Gastroesophageal sphincter (tissue), 4 donors: ENCODE data around the gene PDXK. TPM values are rescaled to one million over a fixed set of nuclear protein-coding genes. Genes with fewer than 3 reads are reported as not detected.

Experiments used
- ATAC-seq: fragments of 150-250 bp; one replicate; pipeline ENCODE4 v1.9.1; 2016; ENCODE audit warnings: mild to moderate bottlenecking, moderate library complexity
- H3K27ac ChIP-seq, 4 donors: fragments of 200-600 bp; sonication (generic) in 3 of 4; 1 replicate in 3 of 4; 2 replicates in 1 of 4; pipeline ENCODE4 v1.5.1; 2016 to 2019
- H3K27me3 ChIP-seq: fragments of 200-600 bp; sonication (generic); one replicate; pipeline ENCODE4 v1.5.1; 2019
- H3K36me3 ChIP-seq, 2 donors: fragments of 200-600 bp; sonication (generic); one replicate each; pipeline ENCODE4 v1.5.1; 2019; ENCODE audit warnings: control low read depth in 1 of 2
- H3K4me1 ChIP-seq, 3 donors: fragments of 200-600 bp; sonication (generic); 1 replicate in 2 of 3; 2 replicates in 1 of 3; pipeline ENCODE4 v1.5.1; 2016 to 2019; ENCODE audit warnings: control low read depth in 2 of 3
- H3K4me3 ChIP-seq, 2 donors: fragments of 200-600 bp; sonication (generic); one replicate each; pipeline ENCODE4 v1.5.1; 2019; ENCODE audit warnings: mild to moderate bottlenecking in 1 of 2, moderate library complexity in 1 of 2
- H3K9me3 ChIP-seq, 3 donors: fragments of 200-600 bp; sonication (generic); one replicate each; pipeline ENCODE4 v1.5.1; 2017 to 2019; ENCODE audit warnings: control low read depth in 2 of 3
- EP300 ChIP-seq: sonication (generic); formaldehyde crosslinking; IDR thresholded peaks from one replicate; pipeline ENCODE4 v1.6.1; 2017; ENCODE audit warnings: antibody characterized with exemption, mild to moderate bottlenecking
- POLR2A ChIP-seq, 2 donors: fragments of 450-650 bp; IDR thresholded peaks; one replicate each; pipeline ENCODE4 v1.6.1; 2017; ENCODE audit warnings: antibody characterized with exemption in 2 of 2, mild to moderate bottlenecking in 2 of 2, moderate library complexity in 1 of 2
- POLR2AphosphoS5 ChIP-seq: sonication (generic); formaldehyde crosslinking; IDR thresholded peaks from one replicate; pipeline ENCODE4 v1.6.1; 2017; ENCODE audit warnings: antibody characterized with exemption
- WGBS, 2 donors: methylation state at CpG; one replicate each; pipeline ENCODE4 v1.1.5; 2018; ENCODE audit warnings: low coverage in 1 of 2; 5-methylcytosine and 5-hydroxymethylcytosine counted together
- total RNA-seq, 4 donors: library from RNA; depleted of rRNA; stranded (reverse); fragments of >200 nt; gene quantifications; one replicate each; pipeline ENCODE4 v1.1.0, GENCODE V29; 2016
- TF ChIP-seq, protein P1 (sequence below), 4 experiments: fragments of 200-600 bp in 2 of 4; fragments of 450-650 bp in 2 of 4; sonication (generic) in 1 of 4; IDR thresholded peaks; one replicate each; pipeline ENCODE4 v1.5.1; 2017 to 2019; ENCODE audit warnings: antibody characterized with exemption in 4 of 4, mild to moderate bottlenecking in 2 of 4, moderate library complexity in 2 of 4

PDXK gene
- total RNA-seq, 4 donors from 2014 or later = 24.4 to 42.2 (median 33.0) TPM

DNA sequence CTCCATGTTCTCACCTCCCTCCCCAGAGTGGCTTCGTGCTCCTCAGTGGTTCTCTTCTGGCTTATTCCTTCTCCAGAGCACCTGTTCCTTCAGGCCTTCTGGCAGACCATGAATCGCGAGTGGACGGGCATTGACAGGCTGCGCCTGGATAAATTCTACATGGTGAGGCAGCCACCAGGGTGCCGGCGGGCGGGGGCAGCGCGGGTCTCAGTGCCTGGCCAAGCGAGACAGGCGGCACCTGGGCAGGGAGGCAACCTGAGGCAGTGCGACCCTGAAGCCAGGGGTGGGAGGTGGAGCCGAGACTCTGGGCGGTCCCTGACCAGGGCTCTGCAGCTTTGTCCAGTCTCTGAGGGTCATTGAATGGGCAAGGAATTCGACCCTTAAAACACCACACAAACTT, 74.3 kb downstream of the PDXK start:
- no peak for ATAC-seq

DNA sequence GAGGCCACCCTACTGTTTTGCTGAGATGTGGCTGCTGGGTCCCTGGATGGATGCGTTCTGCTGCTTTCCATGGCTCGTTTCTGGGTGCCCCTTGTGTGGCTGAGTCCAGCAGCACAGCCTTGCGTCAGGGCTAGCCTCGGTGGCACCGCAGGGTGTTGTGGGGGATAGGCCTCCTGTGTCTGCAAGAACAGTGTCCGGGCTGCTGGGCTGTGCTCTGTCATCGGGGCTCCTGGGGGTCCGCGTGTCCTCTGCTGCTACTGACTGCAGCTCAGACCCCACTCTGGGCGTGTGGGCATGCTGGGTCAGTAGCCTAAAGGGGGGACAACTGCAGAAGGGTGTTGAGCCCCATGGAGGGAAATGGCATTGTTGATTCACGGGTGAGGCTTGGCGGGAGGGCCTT, 75.4 kb downstream of the PDXK start:
- Histone ChIP-seq H3K4me3 (no peak overlapping the region), H3K36me3 (peaks cover 0 to 81% of the 10 kb centered on the region in 2 donors), H3K27ac (no peak overlapping the region), H3K9me3 (no peaks in the 10 kb centered on the region), H3K27me3 (no peaks in the 10 kb centered on the region), H3K4me1 (peaks cover 2 to 21% (median 7%) of the 10 kb centered on the region in 3 donors)
- no peak for ATAC-seq
- TF ChIP-seq POLR2AphosphoS5 (no peak), POLR2A (IDR thresholded peaks at IDR 0.05) (no peak), EP300 (no peak)
- TF ChIP-seq, protein P1, sequence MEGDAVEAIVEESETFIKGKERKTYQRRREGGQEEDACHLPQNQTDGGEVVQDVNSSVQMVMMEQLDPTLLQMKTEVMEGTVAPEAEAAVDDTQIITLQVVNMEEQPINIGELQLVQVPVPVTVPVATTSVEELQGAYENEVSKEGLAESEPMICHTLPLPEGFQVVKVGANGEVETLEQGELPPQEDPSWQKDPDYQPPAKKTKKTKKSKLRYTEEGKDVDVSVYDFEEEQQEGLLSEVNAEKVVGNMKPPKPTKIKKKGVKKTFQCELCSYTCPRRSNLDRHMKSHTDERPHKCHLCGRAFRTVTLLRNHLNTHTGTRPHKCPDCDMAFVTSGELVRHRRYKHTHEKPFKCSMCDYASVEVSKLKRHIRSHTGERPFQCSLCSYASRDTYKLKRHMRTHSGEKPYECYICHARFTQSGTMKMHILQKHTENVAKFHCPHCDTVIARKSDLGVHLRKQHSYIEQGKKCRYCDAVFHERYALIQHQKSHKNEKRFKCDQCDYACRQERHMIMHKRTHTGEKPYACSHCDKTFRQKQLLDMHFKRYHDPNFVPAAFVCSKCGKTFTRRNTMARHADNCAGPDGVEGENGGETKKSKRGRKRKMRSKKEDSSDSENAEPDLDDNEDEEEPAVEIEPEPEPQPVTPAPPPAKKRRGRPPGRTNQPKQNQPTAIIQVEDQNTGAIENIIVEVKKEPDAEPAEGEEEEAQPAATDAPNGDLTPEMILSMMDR (IDR thresholded peaks at IDR 0.05) = no peak
- WGBS, 2 donors = 67% methylated on average over 3 to 5 of the region's 12 CpGs

More for the DNA sequence above, 74.3 kb downstream of the PDXK start:
- H3K9me3 ChIP-seq = no peaks in the 10 kb centered on the region
- no peaks in the 10 kb centered on the region for H3K27me3 ChIP-seq
- WGBS, 2 donors = 87% methylated on average over 3 of the region's 16 CpGs; no CpG with 5 or more reads in 1 of the 2 donors
- H3K4me3 ChIP-seq = no peak overlapping the region
- TF ChIP-seq POLR2AphosphoS5 = no peak
- TF ChIP-seq, protein P1 (IDR thresholded peaks at IDR 0.05) = no peak
- no peak for TF ChIP-seq POLR2A (IDR thresholded peaks at IDR 0.05)
- TF ChIP-seq EP300 = no peak
- H3K4me1 ChIP-seq = peaks cover 2 to 27% (median 7%) of the 10 kb centered on the region in 3 donors
- peaks cover 0 to 71% of the 10 kb centered on the region in 2 donors for H3K36me3 ChIP-seq
- no peak overlapping the region for H3K27ac ChIP-seq

DNA sequence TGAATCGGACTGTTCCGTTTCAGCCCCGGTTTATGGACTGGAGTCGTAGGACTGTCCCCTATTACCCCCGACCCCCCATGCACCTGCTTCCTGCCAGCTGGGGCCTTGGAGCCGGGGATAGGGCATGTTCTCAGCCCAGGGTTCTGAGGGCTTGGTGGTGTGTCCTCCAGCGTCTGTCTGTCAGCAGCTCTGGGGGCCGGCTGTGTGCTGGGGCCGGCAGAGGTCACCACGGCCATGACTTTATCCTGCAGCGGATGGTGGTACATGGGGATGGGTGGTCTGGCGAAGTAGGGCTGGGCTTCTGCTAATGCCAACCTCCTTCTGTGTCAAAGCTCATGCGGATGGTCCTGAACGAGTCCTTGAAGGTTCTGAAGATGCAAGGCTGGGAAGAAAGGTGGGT, 75.9 kb downstream of the PDXK start:
- 83% methylated on average over 1 of the region's 14 CpGs; no CpG with 5 or more reads in 1 of the 2 donors for WGBS, 2 donors
- TF ChIP-seq POLR2A (IDR thresholded peaks at IDR 0.05) (no peak), POLR2AphosphoS5 (no peak), EP300 (no peak)
- TF ChIP-seq, protein P1 (IDR thresholded peaks at IDR 0.05) = no peak
- peaks cover 0 to 87% of the 10 kb centered on the region in 2 donors for H3K36me3 ChIP-seq

DNA sequence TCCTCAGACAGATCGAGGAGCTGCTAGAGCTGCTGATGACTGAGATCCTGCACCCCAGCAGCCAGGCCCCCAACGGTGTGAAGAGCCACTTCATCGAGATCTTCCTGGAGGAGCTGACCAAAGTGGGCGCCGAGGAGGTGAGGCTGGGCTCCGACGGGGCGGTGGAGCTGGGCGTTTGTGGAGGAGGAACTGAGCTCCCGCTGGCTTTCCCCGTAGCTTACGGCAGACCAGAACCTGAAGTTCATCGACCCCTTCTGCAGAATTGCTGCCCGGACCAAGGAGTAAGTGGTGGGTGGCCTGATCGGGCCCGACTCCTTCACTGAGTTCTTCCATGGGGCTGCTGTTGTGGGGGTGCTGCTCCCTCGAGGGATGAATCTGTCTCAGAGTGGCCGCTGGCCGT, 78.5 kb downstream of the PDXK start:
- H3K36me3 ChIP-seq = peaks cover 0 to 100% of the 10 kb centered on the region in 2 donors
- WGBS, 2 donors = no CpG with 5 or more reads among the region's 19 CpGs
- H3K27ac ChIP-seq = no peak overlapping the region
- no peaks in the 10 kb centered on the region for H3K9me3 ChIP-seq
- TF ChIP-seq EP300 (no peak), POLR2A (IDR thresholded peaks at IDR 0.05) (no peak), POLR2AphosphoS5 (no peak)
- TF ChIP-seq, protein P1 (IDR thresholded peaks at IDR 0.05) = no peak
- H3K4me3 ChIP-seq = no peak overlapping the region
- H3K27me3 ChIP-seq = no peaks in the 10 kb centered on the region
- ATAC-seq = no peak
- no peaks in the 10 kb centered on the region for H3K4me1 ChIP-seq

More for the DNA sequence above, 75.9 kb downstream of the PDXK start:
- Histone ChIP-seq H3K4me3 (no peak overlapping the region), H3K27me3 (no peaks in the 10 kb centered on the region), H3K9me3 (no peaks in the 10 kb centered on the region), H3K4me1 (peaks cover 2 to 17% (median 7%) of the 10 kb centered on the region in 3 donors), H3K27ac (no peak overlapping the region)
- ATAC-seq = no peak

DNA sequence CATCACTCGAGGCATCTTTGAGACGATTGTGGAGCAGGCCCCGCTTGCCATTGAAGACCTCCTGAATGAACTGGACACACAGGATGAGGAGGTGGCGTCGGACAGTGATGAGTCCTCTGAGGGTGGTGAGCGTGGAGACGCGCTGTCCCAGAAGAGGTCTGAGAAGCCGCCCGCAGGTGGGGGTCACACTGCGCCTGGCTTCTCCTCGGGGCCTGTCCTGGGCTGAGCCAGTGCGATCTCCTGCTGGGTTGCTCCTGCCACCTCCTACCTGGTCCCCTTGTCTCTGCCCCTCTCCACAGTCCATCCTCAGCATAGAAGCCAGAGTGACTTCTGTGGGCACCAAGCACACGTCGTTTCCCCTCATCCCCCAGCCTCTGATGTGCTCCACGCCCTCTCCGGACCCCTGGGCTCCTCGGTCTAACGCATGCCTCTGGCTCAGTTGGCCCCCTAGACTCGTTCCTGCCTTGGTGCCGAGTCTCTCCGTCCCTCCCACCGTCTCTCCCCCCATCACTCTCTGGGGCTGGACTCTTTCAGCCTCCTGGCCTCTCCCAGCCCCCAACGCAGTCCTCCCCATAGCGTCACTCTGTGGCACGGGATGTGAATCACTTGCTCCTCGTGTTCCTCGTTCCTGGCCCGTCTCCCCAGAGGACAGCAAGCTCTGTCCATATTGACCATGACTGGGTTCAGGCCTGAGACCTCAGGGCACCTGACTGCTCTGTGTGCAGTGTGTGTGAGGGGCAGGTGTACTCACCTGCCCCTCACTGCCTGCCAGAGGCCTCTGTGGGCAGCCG, 79.2 kb downstream of the PDXK start:
- TF ChIP-seq, protein P1 (IDR thresholded peaks at IDR 0.05) = no peak
- TF ChIP-seq EP300 = no peak
- no peak for TF ChIP-seq POLR2AphosphoS5
- TF ChIP-seq POLR2A (IDR thresholded peaks at IDR 0.05) = no peak
- no peak for ATAC-seq
- WGBS, 2 donors = 69 to 88% methylated on average over 9 to 25 of the region's 30 CpGs
- Histone ChIP-seq H3K4me3 (no peak overlapping the region), H3K27me3 (no peaks in the 10 kb centered on the region), H3K27ac (no peak overlapping the region), H3K9me3 (no peaks in the 10 kb centered on the region), H3K4me1 (no peaks in the 10 kb centered on the region), H3K36me3 (peaks cover 0 to 100% of the 10 kb centered on the region in 2 donors)
